ENCODE data around the gene EFCAB6.

DNA sequence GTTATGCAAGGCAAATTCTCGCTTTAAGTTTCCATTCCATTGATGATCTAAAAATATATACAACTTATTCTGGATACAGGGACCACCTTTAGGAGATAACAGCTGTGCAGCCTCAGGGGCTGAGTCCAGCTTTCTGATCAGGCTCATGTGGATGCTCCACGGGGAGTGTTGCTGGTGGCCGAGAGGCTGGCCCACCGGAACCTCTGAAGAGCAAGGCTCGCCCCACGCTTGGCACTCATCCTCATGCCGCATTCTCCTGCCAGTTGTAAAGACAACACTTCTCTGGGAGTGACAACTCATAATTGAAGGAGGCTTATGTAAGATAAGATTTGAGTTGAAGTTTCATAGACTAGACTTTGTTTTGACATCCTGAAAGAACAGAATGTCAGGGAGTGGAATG, 276.8 kb downstream of the EFCAB6 start:
- TF ChIP-seq, protein P1, sequence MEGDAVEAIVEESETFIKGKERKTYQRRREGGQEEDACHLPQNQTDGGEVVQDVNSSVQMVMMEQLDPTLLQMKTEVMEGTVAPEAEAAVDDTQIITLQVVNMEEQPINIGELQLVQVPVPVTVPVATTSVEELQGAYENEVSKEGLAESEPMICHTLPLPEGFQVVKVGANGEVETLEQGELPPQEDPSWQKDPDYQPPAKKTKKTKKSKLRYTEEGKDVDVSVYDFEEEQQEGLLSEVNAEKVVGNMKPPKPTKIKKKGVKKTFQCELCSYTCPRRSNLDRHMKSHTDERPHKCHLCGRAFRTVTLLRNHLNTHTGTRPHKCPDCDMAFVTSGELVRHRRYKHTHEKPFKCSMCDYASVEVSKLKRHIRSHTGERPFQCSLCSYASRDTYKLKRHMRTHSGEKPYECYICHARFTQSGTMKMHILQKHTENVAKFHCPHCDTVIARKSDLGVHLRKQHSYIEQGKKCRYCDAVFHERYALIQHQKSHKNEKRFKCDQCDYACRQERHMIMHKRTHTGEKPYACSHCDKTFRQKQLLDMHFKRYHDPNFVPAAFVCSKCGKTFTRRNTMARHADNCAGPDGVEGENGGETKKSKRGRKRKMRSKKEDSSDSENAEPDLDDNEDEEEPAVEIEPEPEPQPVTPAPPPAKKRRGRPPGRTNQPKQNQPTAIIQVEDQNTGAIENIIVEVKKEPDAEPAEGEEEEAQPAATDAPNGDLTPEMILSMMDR (IDR thresholded peaks at IDR 0.05; ENCODE audit: low read length) = no peak
- no peak for TF ChIP-seq EZH2 (IDR thresholded peaks at IDR 0.05; ENCODE audit: borderline replicate concordance, low read length)
